ENCODE results near the gene CTPS1. TPM values are rescaled to one million over a fixed set of nuclear protein-coding genes. Genes with fewer than 3 reads are reported as not detected.

The CTPS1 gene
- polyA plus RNA-seq, 1 donor from 2014 or later: 76.1 TPM

DNA sequence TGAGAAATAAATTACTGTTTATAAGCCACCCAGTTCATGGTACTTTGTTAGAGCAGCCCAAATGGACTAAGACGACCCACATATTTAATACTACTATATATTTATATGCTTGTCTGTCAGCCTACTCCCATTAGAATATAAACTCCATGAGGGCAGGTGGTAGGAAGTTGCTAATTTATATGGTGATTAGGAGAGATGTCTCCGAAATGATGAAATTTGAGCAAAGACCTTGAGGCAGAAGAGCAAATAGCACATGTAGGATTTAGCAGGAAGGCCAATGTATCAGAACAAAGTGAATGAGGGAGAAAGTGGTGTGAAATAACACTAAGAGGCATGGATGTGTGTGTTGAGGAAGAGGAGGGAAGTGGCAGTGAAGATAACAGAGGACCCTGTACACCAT is 52.7 kb downstream of the CTPS1 start:
- no peaks in the 10 kb centered on the region for H4K20me1 ChIP-seq (ENCODE audit: insufficient read depth)
- H3K9me2 ChIP-seq (ENCODE audit: insufficient read depth, low read length): no peaks in the 10 kb centered on the region
- peaks cover 9% of the 10 kb centered on the region for H3K36me3 ChIP-seq (ENCODE audit: insufficient read depth, low read length)
- H3F3A ChIP-seq (ENCODE audit: insufficient read depth, low read length, poor library complexity, severe bottlenecking): no peaks in the 10 kb centered on the region
- H2AFZ ChIP-seq (ENCODE audit: low read depth, low read length): no peak overlapping the region
- H3K9ac ChIP-seq (ENCODE audit: low read length): no peak overlapping the region
- TF ChIP-seq EZH2 (IDR thresholded peaks at IDR 0.05; ENCODE audit: borderline replicate concordance, insufficient read depth, low read length, poor library complexity, severe bottlenecking) (no peak), CTCF (IDR thresholded peaks at IDR 0.05; ENCODE audit: poor library complexity, severe bottlenecking) (no peak)
- no peaks in the 10 kb centered on the region for H3K27me3 ChIP-seq (ENCODE audit: insufficient read depth, low read depth, low read length)
- no peak overlapping the region for H3K4me3 ChIP-seq (ENCODE audit: low read length)
- H3K79me2 ChIP-seq (replicated peaks; ENCODE audit: insufficient read depth, low read length): no peaks in the 10 kb centered on the region
- H3K27ac ChIP-seq (ENCODE audit: low read length): no peak overlapping the region
- no peaks in the 10 kb centered on the region for H3K9me3 ChIP-seq (ENCODE audit: low read length)
- no peak overlapping the region for H3K4me2 ChIP-seq (ENCODE audit: low read length)

DNA sequence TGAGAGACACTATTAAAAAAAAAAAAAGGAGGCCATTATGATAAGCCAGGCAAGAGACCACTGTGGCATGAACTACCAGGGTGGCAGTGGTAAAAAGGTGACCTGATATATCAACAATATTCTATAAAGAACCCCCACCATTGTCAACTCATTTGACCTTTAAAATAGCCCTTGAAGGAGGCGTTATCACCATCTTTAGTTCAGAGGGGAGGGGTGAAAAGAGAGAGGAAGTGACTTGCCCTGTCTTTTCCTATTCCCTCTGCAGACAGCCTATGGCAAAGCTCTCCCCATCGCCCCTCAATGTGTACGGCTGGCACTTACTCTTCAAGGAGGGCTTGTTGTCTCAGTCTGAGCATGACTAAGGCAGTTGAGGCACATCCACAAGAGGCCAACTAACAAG is 53.8 kb downstream of the CTPS1 start:
- Histone ChIP-seq H3K36me3 (ENCODE audit: insufficient read depth, low read length) (peaks cover 10% of the 10 kb centered on the region), H3K79me2 (replicated peaks; ENCODE audit: insufficient read depth, low read length) (no peaks in the 10 kb centered on the region), H3K4me3 (ENCODE audit: low read length) (no peak overlapping the region), H2AFZ (ENCODE audit: low read depth, low read length) (no peak overlapping the region), H3K9ac (ENCODE audit: low read length) (no peak overlapping the region), H3K27ac (ENCODE audit: low read length) (no peak overlapping the region), H3K9me2 (ENCODE audit: insufficient read depth, low read length) (no peaks in the 10 kb centered on the region), H3K9me3 (ENCODE audit: low read length) (no peaks in the 10 kb centered on the region), H3K4me2 (ENCODE audit: low read length) (no peak overlapping the region), H4K20me1 (ENCODE audit: insufficient read depth) (no peaks in the 10 kb centered on the region), H3K27me3 (ENCODE audit: insufficient read depth, low read depth, low read length) (no peaks in the 10 kb centered on the region), H3F3A (ENCODE audit: insufficient read depth, low read length, poor library complexity, severe bottlenecking) (no peaks in the 10 kb centered on the region)
- no peak for TF ChIP-seq EP300 (conservative IDR thresholded peaks at IDR 0.05; ENCODE audit: poor library complexity, severe bottlenecking)
- no peak for TF ChIP-seq CTCF (IDR thresholded peaks at IDR 0.05; ENCODE audit: poor library complexity, severe bottlenecking)
- TF ChIP-seq, protein P1, sequence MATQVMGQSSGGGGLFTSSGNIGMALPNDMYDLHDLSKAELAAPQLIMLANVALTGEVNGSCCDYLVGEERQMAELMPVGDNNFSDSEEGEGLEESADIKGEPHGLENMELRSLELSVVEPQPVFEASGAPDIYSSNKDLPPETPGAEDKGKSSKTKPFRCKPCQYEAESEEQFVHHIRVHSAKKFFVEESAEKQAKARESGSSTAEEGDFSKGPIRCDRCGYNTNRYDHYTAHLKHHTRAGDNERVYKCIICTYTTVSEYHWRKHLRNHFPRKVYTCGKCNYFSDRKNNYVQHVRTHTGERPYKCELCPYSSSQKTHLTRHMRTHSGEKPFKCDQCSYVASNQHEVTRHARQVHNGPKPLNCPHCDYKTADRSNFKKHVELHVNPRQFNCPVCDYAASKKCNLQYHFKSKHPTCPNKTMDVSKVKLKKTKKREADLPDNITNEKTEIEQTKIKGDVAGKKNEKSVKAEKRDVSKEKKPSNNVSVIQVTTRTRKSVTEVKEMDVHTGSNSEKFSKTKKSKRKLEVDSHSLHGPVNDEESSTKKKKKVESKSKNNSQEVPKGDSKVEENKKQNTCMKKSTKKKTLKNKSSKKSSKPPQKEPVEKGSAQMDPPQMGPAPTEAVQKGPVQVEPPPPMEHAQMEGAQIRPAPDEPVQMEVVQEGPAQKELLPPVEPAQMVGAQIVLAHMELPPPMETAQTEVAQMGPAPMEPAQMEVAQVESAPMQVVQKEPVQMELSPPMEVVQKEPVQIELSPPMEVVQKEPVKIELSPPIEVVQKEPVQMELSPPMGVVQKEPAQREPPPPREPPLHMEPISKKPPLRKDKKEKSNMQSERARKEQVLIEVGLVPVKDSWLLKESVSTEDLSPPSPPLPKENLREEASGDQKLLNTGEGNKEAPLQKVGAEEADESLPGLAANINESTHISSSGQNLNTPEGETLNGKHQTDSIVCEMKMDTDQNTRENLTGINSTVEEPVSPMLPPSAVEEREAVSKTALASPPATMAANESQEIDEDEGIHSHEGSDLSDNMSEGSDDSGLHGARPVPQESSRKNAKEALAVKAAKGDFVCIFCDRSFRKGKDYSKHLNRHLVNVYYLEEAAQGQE (IDR thresholded peaks at IDR 0.05; ENCODE audit: borderline replicate concordance): no peak
- TF ChIP-seq EZH2 (IDR thresholded peaks at IDR 0.05; ENCODE audit: borderline replicate concordance, insufficient read depth, low read length, poor library complexity, severe bottlenecking): no peak
- no peak for TF ChIP-seq POLR2AphosphoS5 (IDR thresholded peaks at IDR 0.05)
- no peak for TF ChIP-seq MXI1 (conservative IDR thresholded peaks at IDR 0.05; ENCODE audit: poor library complexity, severe bottlenecking)
- no peak for TF ChIP-seq SMC3 (conservative IDR thresholded peaks at IDR 0.05; ENCODE audit: poor library complexity)
